Esophagus (tissue), 2 donors: ENCODE data around the gene SPRR2E. TPM values are rescaled to one million over a fixed set of nuclear protein-coding genes. Genes with fewer than 3 reads are reported as not detected.
"Not testable (repeated sequence)": the region's sequence is repeated elsewhere in the genome, so short reads cannot be mapped to it uniquely, and the experiment has no call there.

Source experiments
- H3K27ac ChIP-seq, 2 donors: one replicate each; pipeline ENCODE4 v1.5.1; 2013; ENCODE audit warnings: low read depth in 2 of 2, mild to moderate bottlenecking in 2 of 2, inconsistent platforms in 1 of 2, low read length in 1 of 2, moderate library complexity in 1 of 2
- H3K27me3 ChIP-seq, 2 donors: one replicate each; pipeline ENCODE4 v1.6.1; 2013; ENCODE audit warnings: low read length in 2 of 2, control low read depth in 1 of 2, mild to moderate bottlenecking in 1 of 2; ENCODE audit not compliant: insufficient read depth in 2 of 2, control insufficient read depth in 1 of 2
- H3K36me3 ChIP-seq, 2 donors: one replicate each; pipeline ENCODE4 v1.6.1; 2013; ENCODE audit warnings: low read length in 1 of 2; ENCODE audit not compliant: control insufficient read depth in 2 of 2, insufficient read depth in 2 of 2
- H3K4me1 ChIP-seq, 2 donors: one replicate each; pipeline ENCODE4 v1.6.1; 2013; ENCODE audit warnings: low read length in 1 of 2; ENCODE audit not compliant: control insufficient read depth in 2 of 2, insufficient read depth in 2 of 2
- H3K4me3 ChIP-seq, 2 donors: one replicate each; pipeline ENCODE4 v1.5.1; 2013; ENCODE audit warnings: low read length in 2 of 2, mild to moderate bottlenecking in 2 of 2, low read depth in 1 of 2, moderate library complexity in 1 of 2
- H3K9me3 ChIP-seq, 2 donors: one replicate each; pipeline ENCODE4 v1.6.1; 2013; ENCODE audit warnings: mild to moderate bottlenecking in 2 of 2, low read depth in 1 of 2, low read length in 1 of 2, moderate library complexity in 1 of 2; ENCODE audit not compliant: control insufficient read depth in 2 of 2, insufficient read depth in 1 of 2
- WGBS, 2 donors: extraction: QIAGEN DNeasy Blood & Tissue Kit; methylation state at CpG; one replicate each; pipeline ENCODE4 v1.1.7; 2013; 5-methylcytosine and 5-hydroxymethylcytosine counted together
- polyA plus RNA-seq, 2 donors: library from polyadenylated mRNA; stranded (reverse); fragments of 200-250 nt; gene quantifications; one replicate each; pipeline ENCODE4 v1.2.3, GENCODE V29; 2013
- donor health status: healthy with polysubstance abuse.
- donor health status: Bipolar disorder and iron deficiency.

SPRR2E gene
- 1,000 to 10,000 TPM; 1,279 to 1,684 TPM for polyA plus RNA-seq

DNA sequence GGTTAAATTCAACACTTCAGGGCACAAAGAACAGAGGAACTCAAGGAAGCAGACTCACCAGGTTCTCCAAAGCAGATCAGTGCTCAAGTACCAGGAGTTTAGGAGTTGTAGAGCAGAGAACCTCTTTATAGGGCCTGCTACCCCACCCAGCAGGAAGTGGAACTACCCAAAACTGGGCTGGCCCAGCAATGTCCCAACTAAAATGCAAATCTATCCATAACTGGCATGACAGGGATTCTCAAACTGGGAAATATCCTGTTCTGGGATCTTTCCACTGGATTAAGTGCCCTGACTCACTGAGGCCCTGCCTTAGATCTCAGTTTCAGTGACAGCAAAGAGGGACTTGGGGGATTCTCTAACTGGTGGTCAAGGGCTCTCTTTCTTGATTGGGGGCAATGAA is at the start of gene SPRR2E:
Gene SPRR2E, minus strand, starts transcription at position 101 of the 400 bp plus-strand sequence. CDS start 775 bp downstream, outside the sequence.
- Histone ChIP-seq H3K27ac (peak within 1 kb of the TSS in 1 of 2 donors; percentile 7), H3K4me3 (peak within 1 kb of the TSS in 1 of 2 donors; percentile 11), H3K36me3 (no peaks in the 10 kb centered on the region), H3K4me1 (no peaks in the 10 kb centered on the region), H3K27me3 (no peaks in the 10 kb centered on the region), H3K9me3 (no peaks in the 10 kb centered on the region)

DNA sequence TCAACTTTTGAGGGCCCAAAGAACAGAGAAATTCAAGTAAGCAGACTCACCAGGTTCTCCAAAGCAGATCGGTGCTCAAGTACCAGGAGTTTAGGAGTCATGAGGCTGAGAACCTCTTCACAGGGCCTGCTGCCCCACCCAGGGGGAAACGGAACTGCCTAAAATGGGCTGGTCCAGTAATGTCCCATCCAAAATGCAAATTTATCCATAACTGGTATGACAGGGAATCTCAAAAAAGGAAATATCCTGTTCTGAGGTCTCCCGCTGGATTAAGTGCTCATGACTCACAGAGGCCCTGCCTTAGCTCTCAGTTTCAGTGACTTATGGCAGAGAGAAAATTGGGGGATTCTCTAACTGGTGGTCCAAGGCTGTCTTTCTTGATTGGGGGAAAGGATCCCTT is 47.1 kb upstream of the SPRR2E start:
- no peak overlapping the region for H3K4me3 ChIP-seq
- no peaks in the 10 kb centered on the region for H3K9me3 ChIP-seq
- H3K36me3 ChIP-seq = no peaks in the 10 kb centered on the region
- H3K27ac ChIP-seq = peak overlapping the region in 1 of 2 donors; percentile 24
- WGBS, 2 donors = 82 to 87% methylated on average over 3 of the region's 3 CpGs
- H3K4me1 ChIP-seq = no peaks in the 10 kb centered on the region
- H3K27me3 ChIP-seq = no peaks in the 10 kb centered on the region

DNA sequence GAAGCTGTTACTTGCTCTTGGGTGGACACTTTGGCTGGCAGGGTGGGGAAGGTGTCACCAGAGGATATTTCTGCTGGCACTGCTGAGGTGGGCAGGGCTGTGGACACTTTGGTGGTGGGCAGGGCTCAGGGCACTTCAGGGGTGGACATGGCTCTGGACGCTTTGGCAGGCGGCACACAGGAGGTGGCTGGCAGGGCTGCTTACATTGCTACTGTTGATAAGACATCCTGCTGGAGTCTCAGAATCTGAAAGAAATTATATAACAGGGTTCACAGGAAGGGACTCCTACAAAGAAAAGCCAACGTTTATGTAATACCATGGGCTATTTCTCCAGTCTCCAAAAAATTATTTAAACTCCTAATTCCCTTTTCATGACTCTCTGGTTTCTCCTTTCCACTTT is 46.2 kb upstream of the SPRR2E start:
- no peaks in the 10 kb centered on the region for H3K27me3 ChIP-seq
- 64 to 70% methylated on average over 3 of the region's 3 CpGs for WGBS, 2 donors
- H3K27ac ChIP-seq = peak overlapping the region in 1 of 2 donors; percentile 4
- H3K4me1 ChIP-seq = no peaks in the 10 kb centered on the region
- no peaks in the 10 kb centered on the region for H3K9me3 ChIP-seq
- H3K4me3 ChIP-seq = peak overlapping the region in 1 of 2 donors; percentile 34
- no peaks in the 10 kb centered on the region for H3K36me3 ChIP-seq

DNA sequence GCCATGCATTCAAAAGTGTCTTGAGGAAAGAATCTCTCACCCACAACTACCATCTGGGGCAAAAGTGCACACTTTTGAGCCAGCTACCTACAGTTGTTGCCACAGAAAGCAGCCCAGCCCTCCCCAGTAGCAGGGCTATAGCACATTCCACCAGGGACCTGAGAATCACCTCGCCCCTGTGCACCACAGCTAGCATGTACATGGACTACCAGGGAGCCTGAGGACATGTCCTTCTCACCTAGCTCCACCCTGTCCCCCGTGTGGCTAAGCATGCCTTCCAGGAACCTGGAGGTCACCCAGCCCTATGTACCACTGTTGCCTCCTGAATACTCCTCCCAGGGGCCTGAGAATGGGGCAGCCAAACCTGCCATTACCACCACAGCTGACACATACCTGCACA is 39.4 kb upstream of the SPRR2E start:
- H3K36me3 ChIP-seq = no peaks in the 10 kb centered on the region
- H3K27ac ChIP-seq = no peak overlapping the region
- H3K4me3 ChIP-seq = no peak overlapping the region
- WGBS, 2 donors = 62 to 69% methylated on average over 2 of the region's 2 CpGs
- H3K9me3 ChIP-seq = peaks cover 0 to 5% of the 10 kb centered on the region in 2 donors
- no peaks in the 10 kb centered on the region for H3K27me3 ChIP-seq
- peaks cover 0 to 2% of the 10 kb centered on the region in 2 donors for H3K4me1 ChIP-seq

DNA sequence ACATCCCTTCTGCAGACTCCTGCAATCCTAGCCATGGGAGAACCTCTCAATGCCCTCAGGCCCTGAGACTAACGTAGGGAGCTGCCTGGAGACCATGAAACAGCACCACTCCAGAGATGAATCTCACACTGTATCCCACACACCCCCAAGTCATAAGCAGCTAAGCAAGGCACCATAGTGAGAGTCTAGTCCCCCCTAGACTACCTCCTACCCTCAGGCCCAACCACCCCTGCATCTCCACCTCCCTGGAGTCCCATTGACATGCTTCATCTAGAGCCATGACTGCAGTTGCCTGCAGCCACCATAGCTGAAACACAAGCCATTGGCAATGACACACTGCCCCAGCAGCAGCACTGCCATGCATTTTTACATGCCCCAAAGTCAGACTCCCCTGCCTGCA is 38.9 kb upstream of the SPRR2E start:
- WGBS, 2 donors = 81 to 100% methylated on average over 1 of the region's 1 CpG
- no peaks in the 10 kb centered on the region for H3K27me3 ChIP-seq

DNA sequence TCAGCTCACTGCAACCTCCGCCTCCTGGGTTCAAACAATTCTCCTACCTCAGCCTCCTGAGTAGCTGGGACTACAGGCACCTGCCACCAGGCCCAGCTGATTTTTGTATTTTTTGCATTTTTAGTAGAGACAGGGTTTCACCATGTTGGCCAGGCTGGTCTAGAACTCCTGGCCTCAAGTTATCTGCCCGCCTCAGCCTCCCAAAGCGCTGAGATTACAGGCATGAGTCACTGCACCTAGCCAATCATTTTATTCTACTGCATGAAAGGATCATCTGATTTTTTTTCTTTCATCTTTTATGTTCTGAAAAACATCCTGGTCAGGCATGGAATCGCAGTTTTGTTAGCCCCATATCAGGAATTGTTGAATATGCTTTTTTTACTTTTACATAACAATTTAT is 34.4 kb upstream of the SPRR2E start:
- WGBS, 2 donors = 93 to 94% methylated on average over 4 of the region's 4 CpGs
- not testable (repeated sequence) for H3K36me3 ChIP-seq, H3K4me1 ChIP-seq, H3K27ac ChIP-seq, H3K27me3 ChIP-seq, H3K4me3 ChIP-seq, H3K9me3 ChIP-seq

More for the DNA sequence above, 38.9 kb upstream of the SPRR2E start:
- H3K4me1 ChIP-seq = peaks cover 0 to 2% of the 10 kb centered on the region in 2 donors
- H3K9me3 ChIP-seq = peaks cover 0 to 5% of the 10 kb centered on the region in 2 donors
- no peak overlapping the region for H3K27ac ChIP-seq
- H3K4me3 ChIP-seq = no peak overlapping the region
- H3K36me3 ChIP-seq = no peaks in the 10 kb centered on the region

DNA sequence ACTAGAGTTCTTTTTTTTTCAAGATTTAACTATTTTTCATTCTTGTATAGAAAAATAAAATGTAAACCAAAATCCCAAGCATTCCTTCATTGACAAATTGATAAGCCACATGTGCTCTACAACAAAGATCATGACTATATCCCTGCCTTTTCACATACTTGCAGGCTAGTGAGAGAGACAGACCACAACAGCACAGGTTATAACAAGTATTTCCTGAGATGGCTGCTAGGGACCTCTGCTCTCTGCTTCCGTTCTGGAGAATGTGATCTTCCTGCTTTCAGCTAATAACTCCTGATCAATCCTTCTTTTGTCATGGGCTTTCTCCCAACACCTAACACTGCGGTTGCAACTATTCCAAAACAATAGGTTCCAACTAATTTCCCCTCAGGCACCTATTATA is 33.0 kb upstream of the SPRR2E start:
- Histone ChIP-seq H3K36me3 (no peaks in the 10 kb centered on the region), H3K4me3 (no peak overlapping the region), H3K4me1 (no peaks in the 10 kb centered on the region), H3K27me3 (no peaks in the 10 kb centered on the region), H3K9me3 (no peaks in the 10 kb centered on the region), H3K27ac (no peak overlapping the region)
- WGBS, 2 donors = 35 to 51% methylated on average over 2 of the region's 2 CpGs

DNA sequence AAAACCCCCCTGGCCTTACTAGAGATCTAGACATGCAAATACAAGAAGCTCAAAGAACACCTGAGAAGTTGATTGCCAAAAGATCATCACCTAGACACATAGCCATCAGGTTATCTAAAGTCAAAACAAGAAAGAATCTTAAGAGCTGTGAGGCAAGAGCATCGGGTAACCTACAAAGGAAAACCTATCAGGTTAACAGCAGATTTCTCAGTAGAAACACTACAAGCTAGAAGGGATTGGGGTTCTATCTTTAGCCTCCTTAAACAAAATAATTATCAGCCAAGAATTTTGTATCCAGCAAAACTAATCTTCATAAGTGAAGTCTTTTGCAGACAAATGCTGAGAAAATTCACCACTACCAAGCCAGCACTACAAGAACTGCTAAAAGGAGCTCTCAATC is 31.2 kb upstream of the SPRR2E start:
- WGBS, 2 donors = 84 to 91% methylated on average over 1 of the region's 1 CpG
- Histone ChIP-seq H3K9me3 (no peaks in the 10 kb centered on the region), H3K4me3 (no peak overlapping the region), H3K27ac (no peak overlapping the region), H3K27me3 (no peaks in the 10 kb centered on the region), H3K36me3 (no peaks in the 10 kb centered on the region), H3K4me1 (no peaks in the 10 kb centered on the region)

DNA sequence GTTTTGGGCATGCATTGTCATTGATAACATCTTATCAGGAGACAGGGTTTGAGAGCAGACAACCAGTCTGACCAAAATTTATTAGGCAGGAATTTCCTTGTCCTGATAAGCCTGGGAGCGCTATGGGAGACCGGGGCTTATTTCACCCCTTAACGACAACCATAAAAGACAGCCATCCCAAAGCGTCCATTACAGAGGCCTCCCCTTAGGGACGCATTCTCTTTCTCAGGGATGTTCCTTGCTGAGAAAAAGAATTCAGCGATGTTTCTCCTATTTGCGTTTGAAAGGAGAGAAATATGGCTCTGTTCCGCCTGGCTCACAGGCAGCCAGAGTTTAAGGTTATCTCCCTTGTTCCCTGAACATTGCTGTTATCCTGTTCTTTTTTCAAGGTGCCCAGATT is 29.5 kb upstream of the SPRR2E start:
- not testable (repeated sequence) for H3K4me3 ChIP-seq, H3K36me3 ChIP-seq, H3K4me1 ChIP-seq, H3K9me3 ChIP-seq, H3K27ac ChIP-seq, H3K27me3 ChIP-seq
- WGBS, 2 donors = 83 to 85% methylated on average over 8 of the region's 8 CpGs

DNA sequence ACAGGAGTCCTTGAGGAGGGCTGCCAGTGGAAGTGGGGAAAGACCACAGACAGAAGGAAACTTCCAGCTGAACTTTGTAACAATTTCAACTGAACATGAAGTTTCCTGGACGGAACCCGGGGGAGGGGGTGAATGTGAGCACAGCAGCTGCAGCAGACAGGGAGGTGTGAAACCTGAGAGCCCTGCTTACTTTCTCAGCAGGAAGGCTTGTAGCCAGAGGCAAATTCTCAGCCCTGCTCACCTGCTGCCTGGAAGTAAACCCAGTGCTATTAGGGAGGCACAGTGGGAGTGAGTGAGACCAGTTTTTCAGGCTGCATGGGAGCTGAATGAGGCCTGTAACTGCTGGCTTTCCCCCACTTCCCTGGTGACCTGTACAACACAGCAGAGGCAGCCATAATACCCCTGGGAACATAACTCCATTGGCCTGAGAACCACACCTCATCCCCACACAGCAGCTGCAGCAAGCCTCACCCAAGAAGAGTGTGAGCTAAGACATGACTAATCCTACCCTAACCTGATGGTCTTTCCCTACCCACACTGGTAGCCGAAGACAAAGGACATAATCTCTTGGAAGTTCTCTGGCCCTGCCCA is 28.6 kb upstream of the SPRR2E start:
- peak overlapping the region; percentile 86 to 94 for H3K27ac ChIP-seq
- no peaks in the 10 kb centered on the region for H3K9me3 ChIP-seq
- H3K4me3 ChIP-seq = no peak overlapping the region
- no peaks in the 10 kb centered on the region for H3K27me3 ChIP-seq
- H3K36me3 ChIP-seq = no peaks in the 10 kb centered on the region
- 20 to 24% methylated on average over 3 of the region's 3 CpGs for WGBS, 2 donors
- no peaks in the 10 kb centered on the region for H3K4me1 ChIP-seq
